GM19468 (cell line): ENCODE measurements around the gene KIRREL3.

Experiments used
- ATAC-seq: cut with Tn5 transposase; IDR thresholded peaks from one replicate; pipeline ENCODE4 v1.9.1; 2021; ENCODE audit warnings: mild to moderate bottlenecking, moderate library complexity, moderate number of reproducible peaks; ENCODE audit not compliant: unreplicated experiment; ENCODE audit errors: extremely low read depth

The KIRREL3 gene

DNA sequence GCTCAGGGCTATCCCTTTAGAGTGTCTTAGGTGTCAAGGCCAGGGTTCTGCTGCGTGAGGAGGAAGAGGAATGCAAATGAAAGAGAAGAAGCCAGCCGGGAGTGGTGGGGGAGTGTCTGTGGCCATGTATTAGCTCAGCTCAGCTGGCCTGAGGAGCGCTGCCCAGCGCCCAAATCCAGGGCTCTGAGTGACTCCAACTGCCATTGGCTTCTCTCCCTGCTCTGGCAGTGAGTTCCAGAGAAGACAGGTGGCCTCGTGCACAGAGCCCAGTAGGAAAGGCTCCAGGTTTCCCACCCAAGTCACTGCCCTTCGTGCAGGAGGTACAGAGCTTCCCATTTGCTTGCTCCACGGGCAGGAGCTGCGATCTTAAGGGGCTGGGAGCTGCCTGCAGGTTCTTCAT is 302.0 kb downstream of the KIRREL3 start:
- ATAC-seq: no peak

DNA sequence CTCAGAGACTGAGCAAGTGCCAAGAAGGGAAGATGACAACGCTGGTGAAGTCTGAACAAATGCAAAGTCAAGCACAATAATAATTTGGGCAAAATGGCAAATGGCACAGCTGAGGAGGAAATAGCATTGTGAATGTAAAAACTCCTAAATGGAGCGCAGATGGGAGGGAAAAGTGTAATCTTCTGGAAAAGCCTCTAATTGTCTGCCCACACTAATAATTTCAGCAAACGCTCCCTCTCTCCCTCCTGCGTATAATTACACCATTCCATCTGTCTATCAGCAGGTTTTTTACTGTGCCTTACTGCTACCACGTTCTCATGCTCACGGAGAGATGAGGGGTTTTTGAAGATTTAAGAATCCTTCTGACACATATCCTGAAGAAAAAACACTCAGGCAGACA is 302.6 kb downstream of the KIRREL3 start:
- ATAC-seq: no peak

DNA sequence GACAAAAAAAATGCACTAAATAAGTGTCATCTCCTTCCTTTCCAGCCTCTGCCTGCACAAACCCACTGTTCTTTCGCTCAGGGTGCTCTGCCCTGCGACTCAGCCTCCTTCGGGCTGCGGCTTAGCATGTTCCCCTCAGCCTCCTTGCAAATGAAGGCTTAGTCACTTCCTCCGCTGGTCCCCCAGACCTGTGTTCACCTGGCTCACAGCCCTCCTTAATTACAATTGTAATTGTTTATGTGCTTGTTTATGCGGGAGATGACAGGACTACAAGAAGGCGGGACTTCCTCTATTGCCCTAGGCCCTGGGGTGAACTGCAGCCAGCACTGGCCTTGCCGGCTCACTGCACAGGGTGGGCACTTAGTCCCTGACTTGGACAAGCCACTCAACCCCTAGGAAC is 303.6 kb downstream of the KIRREL3 start:
- ATAC-seq: no peak

DNA sequence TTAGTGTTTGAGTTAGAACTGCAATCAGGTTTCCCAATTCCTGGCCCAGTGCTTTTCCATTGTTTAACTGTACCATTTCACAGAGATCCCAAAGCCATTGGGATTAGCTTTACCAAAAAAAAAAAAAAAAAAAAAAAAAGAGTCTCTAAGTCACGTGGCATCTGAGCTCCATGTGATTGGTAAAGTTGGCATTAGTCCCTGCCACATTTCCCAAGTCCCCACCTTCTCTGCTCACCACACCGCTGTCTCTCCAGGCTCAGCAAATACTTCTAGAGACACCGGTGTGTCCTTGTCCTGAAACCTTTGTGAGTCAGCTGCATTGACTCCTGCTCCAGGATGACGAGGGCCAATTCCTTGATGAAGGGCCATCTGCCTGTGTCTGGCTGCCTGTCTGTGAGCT is 305.3 kb downstream of the KIRREL3 start:
- ATAC-seq: no peak

DNA sequence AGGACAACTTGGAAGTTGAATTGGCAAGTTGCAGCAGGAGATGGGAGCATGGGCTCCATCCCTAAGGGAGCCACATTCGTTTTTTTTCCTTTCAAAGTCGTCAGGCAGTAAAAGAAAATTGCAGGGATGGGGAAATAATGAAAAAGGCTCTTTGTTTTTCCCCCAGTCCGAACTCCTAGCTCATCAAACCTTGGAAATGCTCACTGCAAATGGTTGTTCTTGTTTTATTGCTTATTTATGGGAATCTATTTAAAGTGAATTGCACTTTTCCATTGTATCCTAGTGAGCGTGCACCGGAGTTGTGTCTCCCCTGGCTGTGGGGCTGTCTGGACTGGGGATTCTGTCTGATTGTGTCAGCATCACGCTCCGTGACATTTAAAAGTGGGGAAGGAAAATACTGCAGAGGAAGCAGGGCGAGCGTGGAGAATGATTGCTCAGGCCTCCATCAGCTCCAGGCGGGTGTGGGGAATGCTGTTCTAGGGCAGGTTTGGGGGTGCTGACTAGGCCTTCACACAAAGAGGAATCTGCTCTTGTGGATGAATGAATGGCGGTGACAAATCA is 306.4 kb downstream of the KIRREL3 start:
- no peak for ATAC-seq

DNA sequence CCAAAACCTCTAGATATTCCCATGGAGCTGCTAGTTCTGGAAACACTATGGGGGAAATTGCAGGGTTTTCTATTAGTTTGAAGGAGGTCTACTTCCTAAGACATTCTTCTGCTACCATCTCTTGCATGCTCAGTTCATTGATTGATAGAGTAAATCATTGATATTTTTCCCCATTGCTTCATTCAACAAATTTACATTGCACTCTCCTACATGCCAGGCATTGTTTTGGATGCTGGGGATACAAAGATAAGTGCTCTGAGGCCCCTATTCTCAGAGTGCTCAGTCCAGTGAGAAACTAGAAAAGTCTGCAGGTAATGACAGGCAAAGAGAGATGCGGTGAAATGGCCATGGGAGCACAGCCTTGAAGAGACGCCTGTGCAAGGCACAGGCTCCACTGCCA is 313.1 kb downstream of the KIRREL3 start:
- no peak for ATAC-seq

DNA sequence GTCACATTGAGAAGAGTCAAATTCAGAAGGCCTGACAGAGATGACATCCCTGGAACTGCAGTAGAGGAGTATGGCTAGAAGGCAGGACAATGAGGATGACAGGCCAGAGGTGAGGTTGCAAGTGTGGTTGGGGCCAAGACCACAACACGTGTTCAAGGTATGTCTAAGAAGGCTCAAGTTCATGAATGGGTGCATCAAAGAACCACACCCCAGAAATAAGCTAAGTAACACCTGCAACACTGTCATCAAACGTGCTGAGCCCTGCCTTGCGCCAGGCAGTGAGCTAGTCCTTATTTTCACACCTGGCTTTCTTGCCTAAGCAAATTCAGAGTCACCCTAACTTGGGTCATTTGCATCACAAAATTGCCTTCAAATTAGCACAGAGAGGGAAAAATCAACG is 313.6 kb downstream of the KIRREL3 start:
- no peak for ATAC-seq

DNA sequence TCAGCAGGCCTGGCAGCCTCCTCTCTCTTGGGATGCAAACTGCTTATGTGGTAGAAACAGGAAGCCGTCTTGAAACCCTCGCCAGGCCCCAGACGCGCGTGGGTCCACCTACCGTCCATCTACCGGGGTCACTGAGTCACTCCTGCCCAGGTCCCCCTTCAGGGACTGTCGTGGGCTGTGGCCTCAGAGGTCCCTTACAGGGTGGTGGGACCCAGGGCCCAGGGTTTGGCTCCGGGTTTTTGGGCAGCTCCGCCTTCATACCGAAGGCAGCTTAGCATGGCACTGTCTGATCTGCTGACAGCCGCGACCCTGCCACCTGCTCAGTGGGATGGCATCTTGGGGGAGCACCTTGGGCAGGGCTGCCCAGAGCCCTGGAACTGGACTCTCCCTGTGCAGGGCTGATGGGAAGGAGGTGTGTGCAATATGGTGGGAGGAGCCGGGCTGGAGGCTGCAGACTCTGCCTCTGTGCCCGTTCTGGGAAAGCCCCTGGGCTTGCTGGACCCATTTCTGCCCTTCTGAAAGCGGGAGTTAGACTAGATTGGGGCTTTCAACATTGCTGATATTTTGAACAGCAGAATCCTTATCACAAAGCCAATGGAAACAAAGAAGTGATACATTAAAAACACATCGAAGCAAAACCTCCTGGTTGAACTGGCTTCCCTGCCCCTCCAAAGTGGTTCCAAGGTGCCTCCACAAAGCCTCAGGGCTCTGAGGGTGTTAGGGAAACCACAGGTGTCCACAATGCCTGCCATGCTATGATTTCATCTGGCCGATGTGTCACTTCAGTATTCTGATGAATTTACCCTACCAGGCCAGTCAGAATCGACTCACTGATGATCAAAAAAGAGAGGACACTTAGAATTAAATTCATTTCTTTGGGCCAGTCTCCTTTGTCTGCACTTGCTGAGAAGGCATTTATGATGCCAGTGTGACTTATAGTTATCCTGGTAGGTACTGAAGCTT is 316.5 kb downstream of the KIRREL3 start:
- ATAC-seq: no peak

DNA sequence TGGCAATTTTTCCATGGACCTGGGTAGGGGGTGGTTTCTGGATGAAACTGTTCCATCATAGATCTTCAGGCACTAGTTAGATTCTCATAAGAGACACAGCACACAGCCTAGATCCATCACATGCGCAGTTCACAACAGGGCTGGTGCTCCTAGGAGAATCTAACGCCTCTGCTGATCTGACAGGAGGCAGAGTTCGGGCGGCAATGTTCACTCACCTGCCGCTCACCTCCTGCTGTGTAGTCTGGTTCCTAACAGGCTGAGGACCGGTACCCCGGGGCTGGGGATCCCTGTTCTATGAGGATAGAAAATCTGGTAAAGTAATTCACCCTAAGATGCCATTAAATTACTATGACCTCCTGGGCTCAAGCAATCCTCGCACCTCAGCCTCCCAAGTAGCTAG is 318.0 kb downstream of the KIRREL3 start:
- no peak for ATAC-seq

DNA sequence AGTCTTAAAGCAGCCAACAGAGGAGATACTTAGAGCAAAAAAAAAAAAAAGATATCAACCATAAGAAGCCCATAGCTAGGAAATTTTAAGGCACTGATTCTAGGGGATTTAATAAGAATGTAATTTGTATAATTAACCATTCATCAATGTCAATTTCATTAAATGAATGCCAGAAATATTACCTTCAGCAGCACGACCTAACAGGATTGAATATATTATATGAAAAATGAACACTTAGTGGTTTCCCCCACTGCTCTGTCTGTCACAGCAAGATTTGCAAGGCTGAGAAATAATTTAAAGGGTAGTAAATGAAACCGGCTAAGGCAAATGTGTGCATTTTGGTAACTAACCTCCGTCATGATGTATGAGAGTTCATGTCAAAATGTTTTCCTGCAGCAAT is 319.9 kb downstream of the KIRREL3 start:
- no peak for ATAC-seq

DNA sequence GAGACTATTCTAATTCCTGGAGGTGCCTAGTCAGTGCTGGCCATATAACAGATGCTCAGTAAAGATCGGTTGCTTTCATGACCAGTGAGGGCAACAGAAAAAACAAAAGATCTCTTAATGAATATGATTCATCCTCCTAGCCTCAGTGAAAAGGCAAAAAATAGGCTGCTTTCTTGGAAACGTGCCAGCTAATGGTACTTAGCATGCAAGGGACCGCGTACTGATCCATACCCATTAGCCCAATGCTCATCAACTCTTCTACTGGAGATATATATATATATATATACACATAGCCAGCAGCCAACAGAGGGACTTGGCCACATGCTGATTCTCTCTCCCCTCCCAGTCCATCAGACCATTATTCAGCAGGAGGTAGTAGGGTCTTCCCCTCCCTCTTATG is 320.4 kb downstream of the KIRREL3 start:
- no peak for ATAC-seq

DNA sequence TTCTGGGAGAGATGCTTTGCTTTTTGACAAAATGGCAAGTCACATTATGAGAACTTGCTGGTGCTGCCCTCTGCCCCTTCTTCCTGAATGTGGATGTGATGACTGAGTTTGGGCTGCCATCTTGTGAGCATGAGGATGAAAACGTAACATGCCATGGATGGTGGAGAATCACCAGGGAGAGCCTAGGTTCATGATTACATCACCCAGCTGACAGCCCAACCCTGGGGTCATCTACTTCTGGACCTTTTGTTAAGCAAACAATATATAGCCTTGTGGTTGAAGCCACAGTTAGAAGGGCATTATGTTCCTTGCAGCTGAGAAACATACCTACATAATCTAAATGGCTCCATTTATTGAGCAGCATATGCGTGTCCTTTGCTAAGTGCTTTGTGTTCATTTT is 321.5 kb downstream of the KIRREL3 start:
- ATAC-seq: no peak

DNA sequence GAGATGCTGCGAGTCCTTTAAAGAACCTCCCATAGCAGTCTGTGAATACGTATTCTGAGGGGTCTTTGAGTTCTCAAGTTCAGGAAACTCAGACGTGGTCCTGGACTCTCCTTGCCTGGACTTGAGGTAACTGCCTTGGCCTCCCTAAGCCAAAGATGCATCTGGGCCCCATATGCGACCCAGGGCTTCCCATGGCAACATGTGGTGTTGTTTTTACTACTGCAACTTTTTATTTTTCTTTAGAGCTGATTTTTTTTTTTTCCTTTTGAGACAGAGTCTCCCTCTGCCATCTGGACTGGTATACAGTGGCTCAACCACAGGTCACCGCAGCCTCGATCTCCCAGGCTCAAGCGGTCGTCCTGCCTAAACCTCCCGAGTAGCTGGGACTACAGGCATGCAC is 324.0 kb downstream of the KIRREL3 start:
- ATAC-seq: no peak

DNA sequence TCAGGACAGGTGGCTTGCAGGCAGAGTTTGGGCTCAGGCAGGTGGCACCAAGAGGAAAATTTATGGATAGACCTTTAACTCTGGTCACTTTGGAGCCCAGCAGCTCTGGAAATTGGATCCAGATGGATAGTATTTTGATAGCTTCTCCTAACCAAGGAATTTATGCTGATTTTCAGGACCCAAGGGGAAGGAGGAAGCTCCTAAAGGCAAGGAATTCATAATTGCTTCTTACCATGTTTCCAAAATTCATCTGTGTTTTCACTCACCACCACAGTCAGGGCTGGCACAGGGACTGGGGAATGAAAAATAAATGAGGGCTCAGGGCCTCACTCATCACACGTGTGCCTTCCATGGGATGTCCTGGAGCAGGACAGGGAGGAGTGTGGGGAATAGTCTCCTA is 327.3 kb downstream of the KIRREL3 start:
- no peak for ATAC-seq

DNA sequence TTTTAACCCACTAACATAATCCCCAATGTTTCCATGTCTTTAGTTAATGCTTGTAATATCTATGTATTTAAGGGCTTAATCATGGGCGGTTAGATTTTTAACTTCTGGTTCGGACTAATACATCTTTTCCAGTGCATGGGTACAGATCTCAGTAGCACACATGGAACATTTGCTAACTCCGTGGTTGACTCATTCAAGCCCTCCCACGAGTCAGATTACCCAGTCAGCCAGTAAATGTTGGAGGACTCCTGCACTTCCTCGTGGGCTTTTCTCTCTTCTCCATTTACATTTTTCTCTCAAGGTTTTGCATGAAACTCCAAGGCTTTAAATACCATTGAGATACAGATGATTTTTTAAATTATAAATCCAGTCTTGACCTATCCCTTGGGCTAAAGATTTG is 331.2 kb downstream of the KIRREL3 start:
- ATAC-seq: no peak

DNA sequence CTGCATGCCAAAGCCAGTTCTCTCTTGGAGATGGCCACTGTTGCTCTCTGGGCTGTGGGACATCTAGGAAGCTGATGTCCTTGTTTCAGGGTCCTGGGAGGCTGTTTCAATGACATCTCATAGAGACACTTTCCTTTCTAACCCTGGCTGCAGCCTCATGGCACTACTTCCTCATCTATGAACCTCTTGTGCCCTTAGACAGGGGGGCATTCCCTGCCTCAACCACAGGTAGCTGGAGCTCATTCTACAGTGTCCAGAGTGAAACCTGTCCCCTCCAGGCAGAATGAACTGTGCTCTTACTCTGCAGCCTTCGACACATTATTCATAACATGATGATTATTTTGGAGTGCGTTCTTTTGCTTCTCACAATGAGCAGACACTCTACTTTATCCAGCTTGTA is 335.9 kb downstream of the KIRREL3 start:
- ATAC-seq: no peak

DNA sequence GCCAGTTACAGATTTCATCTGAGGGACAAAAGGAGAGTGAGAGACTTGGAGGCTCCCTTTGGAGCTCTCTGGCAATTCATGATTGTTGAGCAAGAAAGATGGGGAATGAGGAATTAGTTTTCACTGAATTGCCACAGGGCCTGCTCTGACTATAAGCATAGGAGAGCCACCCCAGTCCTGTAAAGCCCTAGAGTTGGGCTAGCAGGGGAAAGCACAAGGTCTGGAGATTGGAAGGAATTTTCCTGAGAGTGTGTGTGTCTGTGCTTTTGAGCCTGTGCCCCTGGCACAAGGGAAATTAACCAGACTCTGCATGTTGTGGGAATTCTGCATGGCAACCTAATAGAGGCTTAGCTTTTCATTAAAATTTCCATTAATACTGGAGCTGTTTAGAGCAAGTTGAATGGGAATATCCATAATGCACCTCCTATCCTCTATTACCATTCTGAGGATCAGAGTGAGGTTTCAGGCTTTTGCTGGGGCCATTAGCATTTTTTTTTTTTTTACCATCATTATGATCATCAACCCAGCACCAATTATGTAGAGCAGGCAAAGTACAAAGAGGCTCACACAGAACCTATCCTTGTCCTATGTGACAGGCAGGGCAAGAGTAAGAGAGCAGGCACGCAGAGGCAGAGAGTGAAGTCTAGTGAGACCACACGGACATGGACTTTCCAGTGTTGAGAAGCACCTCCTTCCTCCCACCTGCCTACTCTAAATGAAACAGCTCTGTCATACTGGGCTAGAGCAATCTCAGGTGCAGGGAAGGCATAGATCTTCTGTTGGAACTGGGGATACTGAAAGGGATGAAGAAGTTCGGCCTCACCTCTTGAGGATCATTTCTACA is 336.6 kb downstream of the KIRREL3 start:
- no peak for ATAC-seq

DNA sequence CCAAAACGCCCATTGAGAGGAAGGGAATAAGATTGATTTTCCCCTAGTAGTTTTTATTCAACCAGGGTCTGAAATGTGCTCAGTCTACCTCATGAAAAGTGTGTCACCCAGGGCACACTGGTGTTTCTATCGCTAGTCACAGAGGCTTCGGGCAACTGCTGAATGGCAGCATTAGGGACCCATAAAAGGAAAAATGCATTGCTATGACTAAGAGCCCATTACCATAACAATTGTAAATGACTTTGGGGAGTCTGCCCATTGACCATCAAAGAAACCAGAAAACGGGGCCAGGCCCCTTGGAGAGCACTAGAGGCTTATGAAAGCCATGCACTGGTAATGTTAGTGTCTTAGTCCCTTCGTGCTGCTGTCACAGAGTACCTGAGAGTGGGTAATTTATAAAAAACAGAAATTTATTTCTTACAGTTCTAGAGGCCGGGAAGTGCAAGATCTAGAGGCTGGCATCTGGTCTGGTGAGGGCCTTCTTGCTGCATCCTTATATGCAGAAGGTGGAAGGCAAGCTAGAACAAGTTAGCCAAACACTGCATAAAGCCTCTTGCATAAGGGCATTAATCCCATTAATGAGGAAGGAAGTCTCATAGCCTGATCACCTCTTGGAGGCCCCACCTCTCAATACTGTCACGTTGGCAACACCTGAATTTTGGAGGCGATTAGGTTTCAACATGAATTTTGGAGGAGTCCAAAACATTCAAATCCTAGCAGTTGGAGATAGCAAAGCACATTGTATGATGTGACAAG is 338.4 kb downstream of the KIRREL3 start:
- ATAC-seq: no peak

DNA sequence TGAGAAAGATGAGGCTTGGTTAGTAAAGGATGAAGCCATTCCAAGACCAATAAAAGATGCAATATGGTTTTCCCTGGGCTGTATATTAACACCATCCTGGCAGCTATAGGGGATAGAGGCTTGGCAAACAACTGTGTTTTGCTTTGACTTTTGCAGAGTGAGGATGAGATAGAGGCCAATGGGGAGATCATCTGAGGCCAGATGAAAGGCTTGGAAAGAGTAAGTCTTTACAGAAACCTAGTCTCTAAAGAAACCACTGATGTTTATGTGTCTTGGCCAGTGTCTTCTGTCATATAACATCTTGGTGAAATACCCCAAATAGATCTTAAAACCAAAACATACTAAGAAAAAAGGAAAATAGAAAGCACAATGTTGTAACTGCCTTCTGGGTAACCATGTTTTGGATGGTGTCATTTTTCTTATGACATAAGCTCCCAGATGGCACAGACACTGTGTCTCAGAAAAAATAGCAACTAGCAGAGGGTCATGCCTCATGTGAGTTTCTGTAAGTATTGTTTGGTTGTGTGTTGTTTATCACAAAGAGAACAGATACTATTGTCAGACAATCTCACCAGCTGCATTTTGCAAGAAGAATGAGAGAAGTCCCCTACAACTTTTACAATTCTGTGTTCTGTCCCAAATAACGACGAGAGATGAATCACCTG is 339.7 kb downstream of the KIRREL3 start:
- ATAC-seq: no peak

DNA sequence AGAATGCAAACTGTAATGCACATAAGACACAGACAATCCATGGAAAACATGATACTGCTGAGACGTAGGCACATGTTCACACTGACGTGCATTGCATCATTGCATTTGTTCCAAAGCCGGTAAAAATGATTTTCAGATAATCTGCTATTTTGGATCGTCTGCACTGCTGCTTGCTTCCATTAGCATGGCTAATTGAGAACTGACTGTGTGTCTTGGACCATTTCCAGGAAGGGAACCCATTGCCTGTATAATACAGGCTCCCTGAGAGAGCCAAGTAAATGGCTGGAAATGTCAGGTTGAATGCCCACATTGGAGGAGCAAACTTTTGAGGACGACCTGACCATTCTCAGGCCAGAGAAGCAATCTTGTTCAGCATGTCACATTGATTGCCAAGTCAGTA is 340.2 kb downstream of the KIRREL3 start:
- ATAC-seq: no peak
